ENCODE measurements around the gene CLSTN2. TPM values are rescaled to one million over a fixed set of nuclear protein-coding genes. Genes with fewer than 3 reads are reported as not detected.

The CLSTN2 gene
- polyA plus RNA-seq, 3 donors = not detected

GRCh38 chr3:140247775-140248174, 312.8 kb downstream of the CLSTN2 start:
- Mint-ChIP-seq H3K27me3 (ENCODE audit: low read depth in 3 of 3) (peaks cover 0 to 2% (median 1%) of the 10 kb centered on the region in 3 donors), H3K27ac (no peak overlapping the region), H3K4me1 (no peaks in the 10 kb centered on the region), H3K4me3 (no peak overlapping the region), H3K9me3 (peaks cover 0 to 9% (median 3%) of the 10 kb centered on the region in 7 donors), H3K36me3 (no peaks in the 10 kb centered on the region)
- no peaks in the 10 kb centered on the region for H3K4me1 ChIP-seq (ENCODE audit: control insufficient read depth in 1 of 2, insufficient read depth in 2 of 2, low read length in 2 of 2)
- H3K9ac ChIP-seq (ENCODE audit: insufficient read depth, low read length, poor library complexity, severe bottlenecking) = no peak overlapping the region
- H3K4me2 ChIP-seq (replicated peaks; ENCODE audit: extremely low read depth, low read length, poor library complexity, severe bottlenecking) = no peak overlapping the region
- H3K9me3 ChIP-seq (replicated peaks in 1 of 2; ENCODE audit: control insufficient read depth in 1 of 2, insufficient read depth in 1 of 2, low read length in 2 of 2) = no peaks in the 10 kb centered on the region
- H3K79me2 ChIP-seq (ENCODE audit: insufficient read depth, low read length) = no peaks in the 10 kb centered on the region
- no peaks in the 10 kb centered on the region for H4K20me1 ChIP-seq (ENCODE audit: insufficient read depth, low read length)
- no peak for DNase-seq
- H2AFZ ChIP-seq (ENCODE audit: insufficient read depth, low read depth, low read length, poor library complexity, severe bottlenecking) = no peak overlapping the region
- H3K4me3 ChIP-seq (replicated peaks in 1 of 3; ENCODE audit: low read depth in 2 of 3, low read length in 3 of 3) = no peak overlapping the region
- H3K36me3 ChIP-seq (replicated peaks in 1 of 2; ENCODE audit: control insufficient read depth in 1 of 2, insufficient read depth in 2 of 2, low read length in 2 of 2) = no peaks in the 10 kb centered on the region
- intact Hi-C loops (cut with micrococcal nuclease) = no loop called here
- H3K27ac ChIP-seq (ENCODE audit: low read depth in 1 of 2, low read length in 2 of 2) = no peak overlapping the region
- TF ChIP-seq, protein P1, sequence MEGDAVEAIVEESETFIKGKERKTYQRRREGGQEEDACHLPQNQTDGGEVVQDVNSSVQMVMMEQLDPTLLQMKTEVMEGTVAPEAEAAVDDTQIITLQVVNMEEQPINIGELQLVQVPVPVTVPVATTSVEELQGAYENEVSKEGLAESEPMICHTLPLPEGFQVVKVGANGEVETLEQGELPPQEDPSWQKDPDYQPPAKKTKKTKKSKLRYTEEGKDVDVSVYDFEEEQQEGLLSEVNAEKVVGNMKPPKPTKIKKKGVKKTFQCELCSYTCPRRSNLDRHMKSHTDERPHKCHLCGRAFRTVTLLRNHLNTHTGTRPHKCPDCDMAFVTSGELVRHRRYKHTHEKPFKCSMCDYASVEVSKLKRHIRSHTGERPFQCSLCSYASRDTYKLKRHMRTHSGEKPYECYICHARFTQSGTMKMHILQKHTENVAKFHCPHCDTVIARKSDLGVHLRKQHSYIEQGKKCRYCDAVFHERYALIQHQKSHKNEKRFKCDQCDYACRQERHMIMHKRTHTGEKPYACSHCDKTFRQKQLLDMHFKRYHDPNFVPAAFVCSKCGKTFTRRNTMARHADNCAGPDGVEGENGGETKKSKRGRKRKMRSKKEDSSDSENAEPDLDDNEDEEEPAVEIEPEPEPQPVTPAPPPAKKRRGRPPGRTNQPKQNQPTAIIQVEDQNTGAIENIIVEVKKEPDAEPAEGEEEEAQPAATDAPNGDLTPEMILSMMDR (IDR thresholded peaks at IDR 0.05) = no peak
- no peaks in the 10 kb centered on the region for H3K27me3 ChIP-seq (ENCODE audit: control insufficient read depth in 2 of 2, insufficient read depth in 2 of 2, low read length in 2 of 2)

DNA sequence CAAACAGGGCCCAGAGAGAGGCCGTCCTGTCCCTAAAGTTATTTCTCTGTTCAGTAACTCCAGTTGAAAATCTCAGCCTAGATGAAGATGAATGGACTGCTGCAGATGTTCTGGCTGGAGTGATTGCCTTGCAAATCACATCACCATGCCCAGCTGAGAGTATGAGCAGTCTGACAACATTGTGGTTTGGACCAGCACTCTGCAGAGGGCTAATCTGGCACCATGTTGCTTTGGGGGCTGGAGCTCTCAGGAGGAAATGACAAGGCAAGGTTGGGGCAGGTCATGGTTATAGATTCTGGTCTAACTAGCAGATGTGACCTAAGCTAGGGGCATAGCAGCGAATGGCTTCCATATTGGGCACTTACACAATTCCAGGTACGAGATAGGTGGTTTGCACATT, 314.2 kb downstream of the CLSTN2 start:
- TF ChIP-seq, protein P1 (IDR thresholded peaks at IDR 0.05) = no peak
- intact Hi-C loops (cut with micrococcal nuclease) = no loop called here
- Mint-ChIP-seq H3K27me3 (ENCODE audit: low read depth in 3 of 3) (peaks cover 0 to 2% (median 1%) of the 10 kb centered on the region in 3 donors), H3K4me3 (no peak overlapping the region), H3K27ac (no peak overlapping the region), H3K4me1 (no peaks in the 10 kb centered on the region), H3K36me3 (no peaks in the 10 kb centered on the region), H3K9me3 (peaks cover 0 to 9% (median 7%) of the 10 kb centered on the region in 7 donors)
- DNase-seq = no peak
- H3K4me2 ChIP-seq (replicated peaks; ENCODE audit: extremely low read depth, low read length, poor library complexity, severe bottlenecking) = no peak overlapping the region
- H4K20me1 ChIP-seq (ENCODE audit: insufficient read depth, low read length) = no peaks in the 10 kb centered on the region
- H3K79me2 ChIP-seq (ENCODE audit: insufficient read depth, low read length) = no peaks in the 10 kb centered on the region
- no CpG with 5 or more reads among the region's 3 CpGs for WGBS (ENCODE audit: insufficient coverage)
- no peak overlapping the region for H3K4me3 ChIP-seq (replicated peaks in 1 of 3; ENCODE audit: low read depth in 2 of 3, low read length in 3 of 3)
- no peak overlapping the region for H3K27ac ChIP-seq (ENCODE audit: low read depth in 1 of 2, low read length in 2 of 2)
- no peak overlapping the region for H2AFZ ChIP-seq (ENCODE audit: insufficient read depth, low read depth, low read length, poor library complexity, severe bottlenecking)
- H3K4me1 ChIP-seq (ENCODE audit: control insufficient read depth in 1 of 2, insufficient read depth in 2 of 2, low read length in 2 of 2) = no peaks in the 10 kb centered on the region
- no peaks in the 10 kb centered on the region for H3K27me3 ChIP-seq (ENCODE audit: control insufficient read depth in 2 of 2, insufficient read depth in 2 of 2, low read length in 2 of 2)
- H3K9me3 ChIP-seq (replicated peaks in 1 of 2; ENCODE audit: control insufficient read depth in 1 of 2, insufficient read depth in 1 of 2, low read length in 2 of 2) = no peaks in the 10 kb centered on the region
- no peaks in the 10 kb centered on the region for H3K36me3 ChIP-seq (replicated peaks in 1 of 2; ENCODE audit: control insufficient read depth in 1 of 2, insufficient read depth in 2 of 2, low read length in 2 of 2)
- no peak overlapping the region for H3K9ac ChIP-seq (ENCODE audit: insufficient read depth, low read length, poor library complexity, severe bottlenecking)
